GM19240 (cell line): ENCODE measurements around the gene CBFA2T2.
"Not testable (repeated sequence)": the region's sequence is repeated elsewhere in the genome, so short reads cannot be mapped to it uniquely, and the experiment has no call there.

Experiments used
- DNase-seq: peaks from one replicate; pipeline ENCODE4 v3.0.0; 2011; ENCODE audit warnings: low spot score; ENCODE audit not compliant: insufficient read length

Gene CBFA2T2

DNA sequence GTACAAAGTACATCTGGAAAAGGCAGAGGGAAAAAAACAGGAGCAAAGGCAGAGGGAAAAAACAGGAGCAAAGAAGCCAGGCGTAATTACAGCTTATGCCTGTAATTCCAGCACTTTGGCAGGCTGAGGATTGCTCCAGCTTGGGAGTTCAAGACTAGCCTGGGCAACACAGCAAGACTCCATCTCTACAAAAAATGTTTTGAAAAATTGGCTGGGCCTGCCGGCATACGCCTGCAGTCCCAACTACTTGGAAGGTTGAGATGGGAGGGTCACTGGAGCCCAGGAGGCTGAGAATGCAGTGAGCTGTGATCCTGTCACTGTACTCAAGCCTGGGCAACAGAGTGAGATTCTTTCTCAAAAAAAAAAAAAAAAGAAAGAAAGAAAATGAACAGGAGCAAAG lies 19.0 kb upstream of the CBFA2T2 start:
- DNase-seq = no peak

DNA sequence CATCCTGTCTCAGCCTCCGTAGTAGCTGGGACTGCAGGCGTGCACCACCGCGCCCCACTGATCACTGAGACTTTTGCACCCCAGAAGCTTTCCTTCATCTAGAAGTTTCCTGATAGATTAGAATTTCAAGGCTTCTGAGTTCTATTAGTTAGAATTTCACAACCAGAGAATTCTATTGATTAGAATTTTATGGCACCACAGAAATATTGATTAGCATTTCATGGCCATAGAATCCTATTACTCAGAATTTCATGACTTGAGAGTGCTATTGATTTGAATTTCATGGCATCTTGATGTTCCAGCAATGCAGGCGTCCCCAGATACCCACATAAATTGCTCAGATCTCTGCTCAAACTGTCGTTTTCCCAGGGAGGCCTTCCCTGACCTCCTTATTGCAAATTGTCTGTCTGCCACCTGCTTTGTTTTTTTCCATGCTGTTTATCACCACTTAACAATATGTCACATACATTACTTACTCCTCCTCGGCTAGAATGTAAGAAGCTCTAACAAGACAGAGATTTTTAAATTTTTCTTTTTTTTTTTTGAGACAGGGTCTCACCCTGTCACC lies 16.9 kb upstream of the CBFA2T2 start:
- DNase-seq = no peak

DNA sequence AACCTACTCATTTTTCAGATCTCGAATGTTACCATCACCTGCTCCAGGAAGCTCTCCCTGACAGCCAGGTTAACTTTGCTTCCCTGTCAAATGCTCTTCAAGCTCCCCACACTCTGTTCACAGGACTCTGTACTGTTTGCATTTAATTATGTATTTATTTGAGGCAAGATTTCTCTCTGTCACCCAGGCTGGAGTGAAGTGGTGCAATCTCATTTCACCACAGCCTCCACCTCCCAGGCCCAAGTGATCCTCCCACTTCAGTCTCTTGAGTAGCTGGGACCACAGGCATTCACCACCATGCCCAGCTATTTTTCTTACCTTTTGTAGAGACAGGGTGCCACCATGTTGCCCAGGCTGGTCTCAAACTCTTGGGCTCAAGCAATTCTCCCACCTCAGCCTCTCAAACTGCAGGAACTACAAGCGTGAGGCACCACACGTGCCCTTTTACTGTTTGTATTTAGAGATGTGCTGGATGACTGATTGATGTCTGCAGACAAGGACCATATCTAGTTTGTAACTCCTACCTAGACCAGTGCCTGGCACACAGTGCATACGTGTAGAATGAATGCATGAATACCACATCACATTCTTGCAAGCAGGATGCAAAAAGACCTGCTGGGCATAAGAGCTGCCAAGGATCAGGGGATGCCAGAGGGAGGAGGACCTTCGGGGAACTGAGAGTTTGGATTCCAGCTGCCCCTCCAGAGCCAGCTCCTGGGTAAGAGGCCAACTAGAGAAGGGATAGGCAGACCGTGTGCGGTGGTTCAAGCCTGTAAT lies 15.6 kb upstream of the CBFA2T2 start:
- no peak for DNase-seq

DNA sequence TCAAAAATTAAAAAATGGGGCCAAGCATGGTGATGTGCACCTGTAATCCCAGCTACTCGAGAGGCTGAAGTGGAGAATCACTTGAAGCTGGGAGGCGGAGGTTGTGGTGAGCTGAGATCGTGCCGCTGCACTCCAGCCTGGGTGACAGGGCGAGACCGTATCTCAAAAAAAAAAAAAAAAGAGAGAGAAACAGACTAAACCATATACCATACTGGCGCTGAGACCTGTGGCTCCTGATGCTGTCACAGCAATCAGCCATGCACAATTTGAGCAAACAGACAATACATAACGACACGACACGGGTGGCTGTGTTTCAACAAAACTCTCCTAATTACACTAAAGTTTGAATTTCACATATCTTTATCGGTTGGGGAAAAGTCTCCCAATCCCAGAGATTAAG lies 14.9 kb upstream of the CBFA2T2 start:
- DNase-seq = no peak

DNA sequence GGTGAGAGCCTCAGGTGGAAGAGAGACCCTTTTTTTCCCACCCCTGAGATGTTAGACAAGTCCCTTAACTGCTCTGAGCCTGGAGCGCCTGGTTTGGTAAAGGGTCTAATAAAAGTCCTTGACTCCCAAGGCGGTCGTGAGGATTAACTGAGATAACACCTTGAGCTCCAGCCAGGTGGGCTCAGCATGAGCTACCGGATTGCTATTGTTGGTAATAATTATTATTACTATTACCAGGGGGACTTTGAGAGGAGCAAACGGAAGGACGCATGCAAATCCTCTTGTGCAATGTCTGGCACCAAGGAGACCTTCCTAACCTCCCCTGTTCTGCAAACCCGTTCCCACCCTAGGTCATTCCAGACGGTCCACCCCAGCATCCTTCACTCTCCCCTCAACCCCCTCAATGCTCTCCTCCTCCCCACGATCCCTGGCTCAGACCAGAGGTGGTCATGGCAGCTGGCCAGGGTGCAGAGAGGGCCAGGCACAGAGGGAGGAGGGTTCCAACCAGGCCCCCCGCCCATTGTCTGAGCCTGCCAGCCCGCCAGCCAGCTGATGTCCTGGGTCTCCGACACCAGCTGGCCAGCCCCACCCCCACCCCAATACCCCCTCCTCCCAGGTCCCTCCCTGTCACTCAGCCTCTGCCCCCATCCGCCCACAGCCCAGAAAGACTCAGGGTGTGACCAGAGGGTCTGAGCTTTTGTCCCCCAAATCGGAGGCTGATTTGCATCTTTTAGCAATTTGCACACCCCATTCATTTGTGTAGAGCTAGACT lies 14.3 kb upstream of the CBFA2T2 start:
- DNase-seq = no peak

DNA sequence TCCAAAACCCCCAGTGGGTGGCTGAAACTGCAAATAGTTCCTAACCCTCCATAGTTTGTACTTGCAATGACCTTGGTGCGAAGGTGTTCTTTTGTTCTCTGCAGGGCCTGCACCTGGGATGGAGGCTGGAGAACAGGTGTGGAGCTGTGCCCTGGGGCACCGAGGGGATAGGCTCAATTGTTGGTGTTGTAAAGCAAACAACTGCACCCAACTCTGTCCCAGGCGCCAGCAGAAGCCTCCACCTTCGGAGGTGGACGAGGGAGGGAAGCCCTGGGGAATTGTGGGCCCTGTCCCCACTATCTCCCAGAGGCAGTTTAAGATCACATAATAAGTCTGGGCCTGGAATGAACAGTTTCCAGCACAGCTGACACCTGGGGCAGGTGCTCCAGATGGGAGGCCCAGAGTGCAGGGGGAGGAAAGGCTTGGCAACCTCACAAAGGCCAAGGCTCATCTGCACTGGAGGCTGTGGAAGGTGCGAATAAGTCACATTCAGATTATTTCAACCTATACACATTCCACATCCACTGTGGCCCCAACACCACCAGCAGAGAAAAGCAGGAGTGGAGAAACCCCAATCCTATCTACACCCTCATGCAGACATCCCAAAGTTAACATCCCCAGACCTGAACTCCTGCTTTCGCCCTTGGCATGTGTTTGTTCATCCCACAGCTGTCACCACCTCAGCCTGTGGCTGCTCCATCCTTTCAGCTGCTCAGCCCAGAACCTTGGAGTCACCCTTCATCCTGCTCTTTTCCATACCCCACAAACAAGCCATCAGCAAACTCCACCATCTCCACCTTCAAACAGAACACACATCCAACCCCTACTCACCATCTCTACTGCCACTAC lies 12.3 kb upstream of the CBFA2T2 start:
- DNase-seq = no peak

DNA sequence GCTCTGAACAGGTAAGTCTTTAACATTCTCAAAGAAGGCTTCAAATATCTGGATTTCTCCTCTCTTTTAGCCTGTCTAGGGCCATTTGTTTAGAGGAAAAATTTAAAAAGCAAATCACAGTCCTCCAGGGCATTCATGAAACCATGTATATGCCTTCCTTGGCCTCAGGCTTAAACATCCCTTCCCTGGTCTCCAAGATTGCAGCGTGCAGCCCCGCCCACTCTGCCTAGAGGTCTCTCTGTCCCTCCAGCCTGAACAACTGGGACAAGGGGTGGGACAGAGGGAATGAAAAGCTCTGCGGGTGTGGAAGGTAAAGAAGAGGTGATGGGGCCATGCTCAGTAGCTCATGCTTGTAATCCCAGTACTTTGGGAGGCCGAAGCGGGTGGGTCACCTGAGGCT lies 9.8 kb upstream of the CBFA2T2 start:
- no peak for DNase-seq

DNA sequence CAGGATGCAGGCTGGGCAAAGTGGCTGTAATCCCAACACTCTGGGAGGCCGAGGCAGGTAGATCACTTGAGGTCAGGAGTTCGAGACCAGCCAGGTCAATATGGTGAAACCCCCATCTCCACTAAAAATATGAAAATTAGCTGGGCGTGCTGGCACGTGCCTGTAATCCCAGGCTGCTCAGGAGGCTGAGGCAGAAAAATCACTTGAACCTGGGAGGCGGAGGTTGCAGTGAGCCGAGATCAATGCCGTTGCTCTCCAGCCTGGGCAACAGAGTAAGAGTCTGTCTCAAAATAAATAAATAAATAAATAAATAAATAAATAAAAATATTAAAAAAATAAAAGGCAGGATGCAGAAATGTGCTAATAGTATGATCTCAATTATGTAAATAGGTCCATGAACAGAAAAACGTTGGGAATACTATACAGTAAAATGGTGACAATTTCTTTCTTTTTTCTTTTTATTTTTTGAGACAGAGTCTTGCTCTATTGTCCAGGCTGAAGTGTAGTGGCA lies 8.4 kb upstream of the CBFA2T2 start:
- no peak for DNase-seq

DNA sequence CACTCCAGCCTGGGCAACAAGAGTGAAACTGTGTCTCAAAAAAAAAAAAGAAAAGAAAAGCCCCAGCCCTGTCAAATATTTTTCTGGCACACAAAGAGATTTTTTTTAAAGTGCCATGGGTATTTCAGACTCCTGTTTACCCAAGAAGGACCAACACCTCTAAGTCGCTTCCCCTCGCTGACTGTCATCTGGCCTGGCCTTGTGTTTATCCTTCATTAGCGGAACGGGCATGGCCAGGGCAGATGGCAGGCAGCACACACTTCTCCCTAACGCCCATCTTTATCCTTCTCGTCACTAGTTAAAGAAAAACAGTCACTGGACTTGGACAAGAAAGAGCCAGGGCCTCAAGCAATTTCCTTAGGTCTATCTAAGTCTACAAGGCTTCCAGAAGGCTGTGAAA lies 7.3 kb upstream of the CBFA2T2 start:
- no peak for DNase-seq

DNA sequence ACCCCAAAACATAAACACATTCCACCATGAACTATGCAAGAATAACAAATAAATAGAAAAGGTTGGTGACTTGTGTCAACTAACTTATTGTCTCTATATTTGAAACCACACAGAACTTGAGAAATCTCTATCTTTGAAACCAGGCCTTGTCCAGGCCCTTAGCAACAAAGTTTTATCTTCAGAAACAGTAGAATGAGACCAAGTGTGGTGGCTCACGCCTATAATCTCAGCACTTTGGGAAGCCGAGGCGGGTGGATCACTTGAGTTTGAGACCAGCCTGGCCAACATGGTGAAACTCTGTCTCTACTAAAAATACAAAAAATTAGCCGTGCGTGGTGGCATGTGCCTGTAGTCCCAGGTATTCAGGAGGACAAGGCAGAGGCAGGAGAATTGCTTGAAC lies 6.7 kb upstream of the CBFA2T2 start:
- not testable (repeated sequence) for DNase-seq

DNA sequence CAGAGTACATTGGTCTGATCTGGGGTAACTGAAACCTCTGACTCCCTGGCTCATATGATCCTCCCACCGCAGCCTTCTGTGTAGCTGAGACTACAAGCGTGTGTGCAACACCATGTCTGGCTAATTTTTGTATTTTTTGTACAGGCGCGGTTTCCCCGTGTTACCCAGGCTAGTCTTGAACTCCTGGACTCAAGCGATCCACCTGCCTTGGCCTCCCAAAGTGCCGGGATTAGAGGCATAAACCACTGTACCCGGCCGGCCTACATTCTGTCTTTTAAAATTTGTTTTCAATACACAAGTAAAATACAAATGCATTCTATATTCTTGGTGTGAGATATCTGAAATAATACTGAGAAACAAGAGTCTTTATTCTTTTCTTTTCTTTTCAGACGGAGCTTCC lies 1.7 kb upstream of the CBFA2T2 start:
- no peak for DNase-seq

DNA sequence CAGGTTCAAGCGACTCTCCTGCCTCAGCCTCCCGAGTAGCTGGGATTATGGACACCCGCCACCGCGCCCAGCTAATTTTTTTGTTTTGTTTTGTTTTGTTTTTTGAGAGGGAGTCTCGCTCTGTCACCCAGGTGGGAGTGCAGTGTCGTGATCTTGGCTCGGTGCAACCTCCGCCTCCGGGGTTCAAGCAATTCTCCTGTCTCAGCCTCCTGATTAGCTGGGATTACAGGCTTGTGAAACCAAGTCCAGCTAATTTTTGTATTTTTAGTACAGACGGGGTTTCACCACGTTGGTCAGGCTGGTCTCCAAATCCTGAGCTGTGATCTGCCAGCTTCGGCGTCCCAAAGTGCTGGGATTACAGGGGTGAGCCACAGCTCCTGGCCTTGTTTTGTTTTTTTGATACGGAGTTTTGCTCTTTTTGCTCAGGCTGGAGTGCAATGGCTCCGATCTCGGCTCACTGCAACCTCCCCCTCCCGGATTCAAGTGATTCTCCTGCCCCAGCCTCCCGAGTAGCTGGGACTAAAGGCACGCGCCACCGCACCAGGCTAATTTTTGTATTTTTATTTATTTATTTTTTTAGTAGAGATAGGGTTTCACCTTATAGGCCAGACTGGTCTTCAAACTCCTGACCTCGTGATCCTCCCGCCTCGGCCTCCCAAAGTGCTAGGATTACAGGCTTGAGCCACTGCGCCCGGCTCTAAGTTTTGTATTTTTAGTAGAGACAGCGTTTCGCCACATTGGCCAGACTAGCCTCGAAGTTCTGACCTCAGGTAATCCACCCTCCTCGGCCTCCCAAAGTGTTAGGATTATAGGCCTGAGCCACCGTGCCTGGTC lies 1.0 kb upstream of the CBFA2T2 start:
- DNase-seq = not testable (repeated sequence)

DNA sequence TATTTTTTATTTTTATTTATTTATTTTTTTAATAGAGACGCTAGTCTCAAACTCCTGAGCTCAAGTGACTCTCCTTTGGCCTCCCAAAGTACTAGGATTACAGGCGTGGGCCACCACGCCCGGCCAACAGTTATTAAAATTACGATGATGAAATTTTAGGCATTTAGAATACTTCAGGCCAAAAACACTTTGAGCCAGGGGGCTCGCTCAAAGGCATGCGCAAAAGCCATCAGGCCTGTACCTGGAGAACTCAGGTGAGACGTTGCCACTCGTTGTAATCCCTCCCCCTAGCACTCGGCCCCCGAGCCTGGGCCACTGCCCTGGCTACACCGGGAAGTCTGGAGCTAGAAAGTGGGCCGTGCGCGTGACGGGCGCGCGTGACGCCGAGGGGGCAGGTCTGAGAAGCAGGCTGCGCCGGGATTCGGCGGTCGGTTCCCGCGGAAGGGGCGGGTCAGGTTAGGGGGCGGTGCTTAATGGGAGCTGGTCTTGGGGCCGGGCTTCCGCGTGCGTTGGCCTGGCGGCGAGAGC lies 337 bp upstream of the CBFA2T2 start:
- DNase-seq = peak; percentile 97

DNA sequence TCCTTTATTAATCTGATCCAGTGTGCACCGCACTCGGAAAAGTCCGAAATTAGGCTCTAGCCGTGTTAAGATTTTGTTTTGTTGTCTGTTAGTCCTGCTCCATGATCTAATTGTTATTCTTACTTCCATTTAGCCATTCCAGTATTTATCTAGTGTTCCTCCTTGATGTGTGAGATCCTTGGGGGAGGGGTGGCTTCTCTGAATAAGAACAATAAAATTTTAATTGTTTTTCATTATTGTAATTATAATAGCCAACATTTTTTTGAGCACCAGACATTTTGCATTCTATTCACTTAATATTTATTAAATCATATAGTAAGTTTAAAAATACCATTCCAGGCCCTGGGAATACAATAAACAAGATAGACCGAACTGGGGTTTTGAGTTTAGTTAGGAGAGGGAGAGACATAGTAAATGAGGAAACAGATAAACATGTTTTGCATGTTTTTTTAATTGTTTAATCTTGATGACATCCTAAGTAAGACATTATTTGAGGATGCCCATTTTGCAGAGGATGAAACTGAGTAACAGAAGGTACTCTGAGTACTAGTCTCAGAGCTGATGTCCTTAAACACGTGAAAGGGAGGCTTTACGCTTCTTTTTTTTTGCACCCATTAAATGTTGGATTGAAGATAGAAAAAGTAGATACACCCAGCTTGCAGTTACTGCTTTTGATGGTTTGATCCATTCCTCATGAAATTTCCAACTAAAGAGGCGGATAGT lies 1.2 kb downstream of the CBFA2T2 start:
- DNase-seq = no peak

DNA sequence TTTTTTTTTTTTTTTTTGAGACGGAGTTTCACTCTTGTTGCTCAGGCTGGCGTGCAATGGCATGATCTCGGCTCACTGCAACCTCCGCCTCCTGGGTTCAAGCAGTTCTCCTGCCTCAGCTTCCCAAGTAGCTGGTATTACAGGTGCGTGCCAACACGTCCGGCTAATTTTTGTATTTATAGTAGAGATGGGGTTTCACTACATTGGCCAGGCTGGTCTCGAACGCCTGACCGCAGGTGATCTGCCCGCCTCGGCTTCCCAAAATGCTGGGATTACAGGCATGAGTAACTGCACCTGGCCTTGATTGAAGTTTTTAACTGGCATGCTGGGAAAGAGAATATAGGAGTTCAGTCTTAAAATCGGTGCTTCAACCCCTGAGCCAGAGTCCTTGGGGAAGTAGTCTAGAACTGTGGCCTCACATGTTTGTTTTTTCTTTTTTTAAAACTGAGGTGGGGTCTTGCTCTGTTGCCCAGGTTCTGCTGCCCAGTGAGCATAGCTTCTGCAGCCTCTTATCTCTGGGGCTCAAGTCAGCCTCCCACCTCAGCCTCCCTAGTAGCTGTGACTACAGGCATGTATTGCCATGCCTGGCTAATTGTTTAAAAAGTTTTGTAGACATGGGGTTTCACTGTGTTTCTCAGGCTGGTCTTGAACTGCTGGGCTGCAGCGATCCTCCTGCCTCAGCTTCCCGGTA lies 3.3 kb downstream of the CBFA2T2 start:
- DNase-seq = no peak

DNA sequence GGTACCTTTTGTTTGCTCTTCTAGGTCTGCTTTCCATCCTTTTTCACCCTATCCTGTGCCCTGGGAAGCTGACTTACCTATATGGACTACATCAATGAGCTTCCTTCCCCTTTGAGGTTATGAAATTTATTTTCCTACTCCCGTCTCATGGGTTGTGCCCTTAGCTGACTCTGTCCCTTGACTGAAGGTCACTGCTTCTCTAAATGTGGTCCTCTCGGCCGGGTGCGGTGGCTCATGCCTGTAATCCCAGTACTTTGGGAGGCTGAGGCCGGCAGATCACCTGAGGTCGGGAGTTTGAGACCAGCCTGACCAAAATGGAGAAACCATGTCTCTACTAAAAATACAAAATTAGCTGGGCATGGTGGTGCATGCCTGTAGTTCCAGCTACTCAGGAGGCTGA lies 6.9 kb downstream of the CBFA2T2 start:
- not testable (repeated sequence) for DNase-seq

DNA sequence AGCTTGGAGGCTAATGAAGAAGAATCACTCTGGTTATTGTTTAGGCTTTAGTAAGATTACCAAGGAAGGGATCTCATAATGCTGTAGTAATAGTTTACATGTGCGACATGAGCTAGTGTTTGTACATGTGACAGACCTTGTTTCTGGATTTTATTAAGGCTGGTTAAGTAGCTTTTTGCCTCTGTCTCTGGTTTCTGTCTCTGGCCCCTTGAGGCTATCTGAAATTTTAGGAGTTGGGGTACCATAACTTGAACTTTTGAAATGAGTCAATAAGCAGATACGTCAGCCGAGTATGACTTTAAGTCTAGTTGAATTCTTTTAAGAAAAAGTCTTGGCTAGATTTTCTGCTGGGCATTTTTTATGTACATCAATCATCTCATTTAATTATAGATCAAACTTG lies 9.5 kb downstream of the CBFA2T2 start:
- no peak for DNase-seq

DNA sequence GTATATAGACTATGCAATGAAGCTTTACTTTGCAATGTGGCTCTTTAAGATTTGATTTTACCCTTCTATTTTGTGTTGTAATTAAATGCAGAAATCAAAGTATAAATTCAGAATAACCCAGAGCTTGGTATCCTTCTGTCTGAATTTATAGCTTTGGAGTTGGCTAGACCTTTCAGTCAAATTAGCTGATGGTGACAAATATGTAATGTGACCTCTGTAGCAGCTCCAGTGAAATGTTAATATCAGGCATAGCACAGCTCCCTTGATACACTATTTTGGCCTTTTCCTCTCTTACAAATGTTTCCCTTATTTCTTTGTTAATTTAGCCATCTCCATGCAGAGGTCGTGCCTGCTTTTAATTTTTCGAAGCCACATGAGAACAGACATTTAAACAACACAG lies 11.1 kb downstream of the CBFA2T2 start:
- DNase-seq = no peak

DNA sequence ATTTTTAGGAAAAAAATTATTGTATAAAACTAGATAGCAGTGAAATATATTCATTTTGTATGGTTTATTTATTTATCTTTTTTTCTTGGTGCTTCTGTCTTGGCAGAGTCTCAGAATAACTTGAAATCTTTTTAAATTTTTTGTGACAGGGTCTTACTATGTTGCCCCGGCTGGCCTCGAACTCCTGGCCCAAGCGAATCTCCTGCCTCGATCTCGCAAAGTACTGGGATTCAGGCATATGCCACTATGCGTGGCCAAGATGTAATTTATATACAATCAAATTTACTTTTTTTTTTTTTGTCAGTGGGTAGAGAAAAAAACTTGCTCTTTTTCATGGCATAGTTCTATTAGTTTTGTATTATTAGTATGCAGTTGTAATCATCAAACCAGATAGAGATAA lies 13.7 kb downstream of the CBFA2T2 start:
- no peak for DNase-seq
